OCI-LY7 (cell line): Measurements from ENCODE around the gene LINS1.

Source experiments
- EZH2phosphoT487 ChIP-seq: fragments of 200-600 bp; sonication (generic); IDR thresholded peaks from 2 replicates; pipeline ENCODE4 v1.6.1; 2018; ENCODE audit warnings: low read depth, borderline replicate concordance, mild to moderate bottlenecking, mixed run types, antibody characterized with exemption, low read length, moderate library complexity, mixed read lengths
- TF ChIP-seq, protein P1 (sequence below): fragments of 200-600 bp; sonication (generic); conservative IDR thresholded peaks from 2 replicates; pipeline ENCODE4 v1.5.1; 2014; ENCODE audit warnings: mild to moderate bottlenecking, antibody characterized with exemption, low read length, moderate library complexity, mixed read lengths

DNA sequence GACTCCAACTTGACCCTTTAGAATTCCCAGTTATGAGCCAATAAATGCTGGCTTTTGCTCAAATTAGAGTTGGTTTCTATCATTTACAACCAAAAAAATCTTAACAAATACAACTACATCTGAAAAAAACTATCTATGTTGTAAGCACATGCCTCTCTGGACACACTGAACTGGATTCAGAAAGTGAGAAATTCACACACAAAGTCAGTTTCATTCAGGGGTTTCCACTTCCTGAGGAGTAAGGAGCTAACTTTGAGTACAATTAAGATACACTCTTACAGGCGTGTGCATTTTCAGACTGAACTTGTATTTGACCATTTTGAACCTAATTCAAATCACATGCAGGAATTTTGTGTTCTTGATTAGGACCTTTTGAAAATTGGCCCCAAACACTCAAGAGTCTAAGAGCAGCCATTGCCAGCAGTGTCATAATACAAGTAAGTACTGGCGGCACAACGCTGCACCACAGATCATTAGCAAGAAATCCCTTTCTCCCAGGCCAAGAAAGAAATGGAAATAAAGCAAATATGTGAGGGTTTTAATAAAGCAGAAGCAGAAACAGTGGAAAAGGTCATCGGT is 31.2 kb downstream of the LINS1 start:
- TF ChIP-seq, protein P1, sequence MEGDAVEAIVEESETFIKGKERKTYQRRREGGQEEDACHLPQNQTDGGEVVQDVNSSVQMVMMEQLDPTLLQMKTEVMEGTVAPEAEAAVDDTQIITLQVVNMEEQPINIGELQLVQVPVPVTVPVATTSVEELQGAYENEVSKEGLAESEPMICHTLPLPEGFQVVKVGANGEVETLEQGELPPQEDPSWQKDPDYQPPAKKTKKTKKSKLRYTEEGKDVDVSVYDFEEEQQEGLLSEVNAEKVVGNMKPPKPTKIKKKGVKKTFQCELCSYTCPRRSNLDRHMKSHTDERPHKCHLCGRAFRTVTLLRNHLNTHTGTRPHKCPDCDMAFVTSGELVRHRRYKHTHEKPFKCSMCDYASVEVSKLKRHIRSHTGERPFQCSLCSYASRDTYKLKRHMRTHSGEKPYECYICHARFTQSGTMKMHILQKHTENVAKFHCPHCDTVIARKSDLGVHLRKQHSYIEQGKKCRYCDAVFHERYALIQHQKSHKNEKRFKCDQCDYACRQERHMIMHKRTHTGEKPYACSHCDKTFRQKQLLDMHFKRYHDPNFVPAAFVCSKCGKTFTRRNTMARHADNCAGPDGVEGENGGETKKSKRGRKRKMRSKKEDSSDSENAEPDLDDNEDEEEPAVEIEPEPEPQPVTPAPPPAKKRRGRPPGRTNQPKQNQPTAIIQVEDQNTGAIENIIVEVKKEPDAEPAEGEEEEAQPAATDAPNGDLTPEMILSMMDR: no peak
- no peak for TF ChIP-seq EZH2phosphoT487
